ENCODE measurements around the gene GRAMD1B.

GRAMD1B gene

DNA sequence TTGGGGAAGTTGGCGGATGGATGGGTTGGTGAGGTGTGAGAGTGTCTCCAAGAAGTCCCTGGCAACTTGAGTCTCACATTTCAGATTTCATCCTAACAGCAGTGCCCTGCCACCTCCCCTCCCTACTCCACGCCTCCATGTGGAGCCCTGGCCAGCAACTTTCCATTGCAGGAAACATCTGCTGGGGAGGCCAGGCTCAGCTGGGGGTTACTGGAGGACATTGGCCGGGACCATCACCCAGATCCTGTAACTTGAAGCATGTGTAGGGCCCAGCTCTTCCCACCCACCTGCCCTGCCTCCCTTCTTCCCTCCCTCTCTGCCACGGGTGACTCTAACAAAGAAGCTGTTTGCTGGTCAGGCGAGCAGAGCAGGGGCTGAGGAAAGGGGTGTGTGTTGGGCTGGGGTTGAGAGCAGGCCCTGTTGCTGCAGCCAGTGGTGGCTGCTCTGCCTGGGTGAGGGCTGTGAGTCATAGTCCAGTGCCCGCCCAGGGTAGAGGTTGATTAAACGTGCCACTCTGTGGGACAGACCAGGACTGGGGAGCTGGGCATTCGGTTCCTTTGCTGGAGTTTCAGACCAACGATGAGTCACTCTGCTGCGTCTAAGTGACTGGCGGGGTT, 160.3 kb downstream of the GRAMD1B start:
- no peak for TF ChIP-seq POLR2A (IDR thresholded peaks at IDR 0.05; ENCODE audit: extremely low read depth, insufficient read length)
- TF ChIP-seq, protein P1, sequence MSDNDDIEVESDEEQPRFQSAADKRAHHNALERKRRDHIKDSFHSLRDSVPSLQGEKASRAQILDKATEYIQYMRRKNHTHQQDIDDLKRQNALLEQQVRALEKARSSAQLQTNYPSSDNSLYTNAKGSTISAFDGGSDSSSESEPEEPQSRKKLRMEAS (IDR thresholded peaks at IDR 0.05; ENCODE audit: low read depth, low read length) = no peak
- TF ChIP-seq, protein P2, sequence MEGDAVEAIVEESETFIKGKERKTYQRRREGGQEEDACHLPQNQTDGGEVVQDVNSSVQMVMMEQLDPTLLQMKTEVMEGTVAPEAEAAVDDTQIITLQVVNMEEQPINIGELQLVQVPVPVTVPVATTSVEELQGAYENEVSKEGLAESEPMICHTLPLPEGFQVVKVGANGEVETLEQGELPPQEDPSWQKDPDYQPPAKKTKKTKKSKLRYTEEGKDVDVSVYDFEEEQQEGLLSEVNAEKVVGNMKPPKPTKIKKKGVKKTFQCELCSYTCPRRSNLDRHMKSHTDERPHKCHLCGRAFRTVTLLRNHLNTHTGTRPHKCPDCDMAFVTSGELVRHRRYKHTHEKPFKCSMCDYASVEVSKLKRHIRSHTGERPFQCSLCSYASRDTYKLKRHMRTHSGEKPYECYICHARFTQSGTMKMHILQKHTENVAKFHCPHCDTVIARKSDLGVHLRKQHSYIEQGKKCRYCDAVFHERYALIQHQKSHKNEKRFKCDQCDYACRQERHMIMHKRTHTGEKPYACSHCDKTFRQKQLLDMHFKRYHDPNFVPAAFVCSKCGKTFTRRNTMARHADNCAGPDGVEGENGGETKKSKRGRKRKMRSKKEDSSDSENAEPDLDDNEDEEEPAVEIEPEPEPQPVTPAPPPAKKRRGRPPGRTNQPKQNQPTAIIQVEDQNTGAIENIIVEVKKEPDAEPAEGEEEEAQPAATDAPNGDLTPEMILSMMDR (IDR thresholded peaks at IDR 0.05; ENCODE audit: low read depth, low read length) = no peak
- no peak for TF ChIP-seq MYC (IDR thresholded peaks at IDR 0.05; ENCODE audit: low read depth, low read length)
- H3K4me3 ChIP-seq (ENCODE audit: low read depth, low read length) = no peak overlapping the region
- no peak for DNase-seq (ENCODE audit: low read depth)

- TF ChIP-seq POLR2A (IDR thresholded peaks at IDR 0.05; ENCODE audit: extremely low read depth, insufficient read length) (no peak), MYC (IDR thresholded peaks at IDR 0.05; ENCODE audit: low read depth, low read length) (no peak)
- TF ChIP-seq, protein P2 (IDR thresholded peaks at IDR 0.05; ENCODE audit: low read depth, low read length) = no peak
- TF ChIP-seq, protein P1 (IDR thresholded peaks at IDR 0.05; ENCODE audit: low read depth, low read length) = no peak
These were observed 163.5 kb downstream of the GRAMD1B start for GRCh38 chr11:123593570-123593969.

DNA sequence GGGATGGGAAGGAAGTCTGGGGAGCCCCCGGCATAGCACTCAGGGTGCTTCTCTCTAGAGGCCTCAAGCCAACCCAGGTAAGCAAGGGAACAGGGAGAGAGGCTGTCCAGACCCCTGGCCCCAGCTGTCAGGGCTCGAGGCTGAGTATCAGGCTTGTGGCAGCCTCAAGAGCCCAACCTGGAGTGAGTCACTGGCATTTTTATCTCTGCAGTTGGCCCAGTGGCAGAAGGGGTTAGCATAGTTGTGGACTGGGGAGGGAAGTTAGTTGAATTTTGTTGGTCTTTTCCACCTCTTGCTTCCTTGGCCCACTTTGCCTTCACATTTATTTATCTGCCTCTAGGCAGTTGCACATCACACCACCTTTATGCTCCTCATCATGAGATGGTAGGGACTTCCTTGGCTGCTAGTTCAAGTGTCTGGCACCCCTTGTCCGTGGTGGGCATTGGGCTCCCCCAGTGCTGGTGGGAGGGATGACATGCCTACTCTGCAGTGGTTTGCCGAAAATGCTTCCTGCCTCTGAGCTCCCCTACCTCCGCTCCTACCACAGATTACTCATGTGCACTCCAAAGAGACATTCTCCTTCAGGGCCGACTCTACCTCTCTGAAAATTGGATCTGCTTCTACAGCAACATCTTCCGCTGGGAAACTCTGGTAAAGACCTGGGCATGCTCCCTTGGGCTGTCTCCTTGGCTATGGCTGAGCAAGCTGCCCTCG, 164.3 kb downstream of the GRAMD1B start:
- TF ChIP-seq, protein P2 (IDR thresholded peaks at IDR 0.05; ENCODE audit: low read depth, low read length) = no peak
- TF ChIP-seq POLR2A (IDR thresholded peaks at IDR 0.05; ENCODE audit: extremely low read depth, insufficient read length) (no peak), MYC (IDR thresholded peaks at IDR 0.05; ENCODE audit: low read depth, low read length) (no peak)
- TF ChIP-seq, protein P1 (IDR thresholded peaks at IDR 0.05; ENCODE audit: low read depth, low read length) = no peak
- H3K4me3 ChIP-seq (ENCODE audit: low read depth, low read length) = no peak overlapping the region
- no peak for DNase-seq (ENCODE audit: low read depth)

More at GRCh38 chr11:123593570-123593969, 163.5 kb downstream of the GRAMD1B start:
- no peak for DNase-seq (ENCODE audit: low read depth)
- H3K4me3 ChIP-seq (ENCODE audit: low read depth, low read length) = no peak overlapping the region

DNA sequence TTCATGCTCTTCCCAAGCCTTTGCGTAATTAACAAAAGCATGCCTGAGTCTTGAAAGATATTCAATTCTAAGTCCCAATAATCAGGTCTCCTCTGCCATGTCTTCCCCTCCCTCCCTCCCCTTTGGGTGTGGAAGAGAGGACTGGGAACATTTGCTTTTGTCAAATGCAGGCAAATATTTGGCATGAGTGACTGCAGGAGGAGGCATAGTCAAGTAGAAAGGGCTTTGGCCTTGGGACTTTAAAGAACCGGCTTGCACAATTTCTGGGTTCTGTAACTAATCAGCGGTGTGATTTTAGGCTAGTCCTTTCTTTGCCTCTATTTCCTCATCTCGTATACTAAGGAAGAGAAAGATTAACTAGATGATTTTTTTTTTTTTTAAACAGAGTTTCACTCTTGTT, 164.9 kb downstream of the GRAMD1B start:
- DNase-seq (ENCODE audit: low read depth) = no peak
- TF ChIP-seq, protein P2 (IDR thresholded peaks at IDR 0.05; ENCODE audit: low read depth, low read length) = no peak
- TF ChIP-seq POLR2A (IDR thresholded peaks at IDR 0.05; ENCODE audit: extremely low read depth, insufficient read length) (no peak), MYC (IDR thresholded peaks at IDR 0.05; ENCODE audit: low read depth, low read length) (no peak)
- TF ChIP-seq, protein P1 (IDR thresholded peaks at IDR 0.05; ENCODE audit: low read depth, low read length) = no peak
- no peak overlapping the region for H3K4me3 ChIP-seq (ENCODE audit: low read depth, low read length)

DNA sequence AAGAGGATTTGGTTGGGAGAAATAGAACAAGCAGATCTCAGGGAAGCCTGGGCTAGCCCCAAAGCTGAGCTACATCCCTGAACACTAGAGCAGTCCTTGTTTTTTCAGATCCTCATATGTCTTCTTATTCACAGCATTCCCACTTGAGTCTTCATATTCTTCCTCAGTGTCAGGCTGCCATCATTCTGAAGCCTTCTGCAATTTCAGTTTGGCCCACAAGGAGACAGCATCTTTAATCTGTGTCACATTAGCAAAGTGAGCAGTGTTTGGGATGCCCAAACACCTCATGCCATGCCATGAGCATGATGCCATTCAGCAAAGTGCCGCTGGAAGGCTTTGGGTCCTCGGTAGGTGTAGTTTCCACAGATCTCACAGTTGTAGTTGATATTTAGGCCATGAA, 167.8 kb downstream of the GRAMD1B start:
- DNase-seq (ENCODE audit: low read depth) = no peak
- no peak overlapping the region for H3K4me3 ChIP-seq (ENCODE audit: low read depth, low read length)
- no peak for TF ChIP-seq POLR2A (IDR thresholded peaks at IDR 0.05; ENCODE audit: extremely low read depth, insufficient read length)
- TF ChIP-seq MYC (IDR thresholded peaks at IDR 0.05; ENCODE audit: low read depth, low read length) = no peak
- TF ChIP-seq, protein P1 (IDR thresholded peaks at IDR 0.05; ENCODE audit: low read depth, low read length) = no peak

GRCh38 chr11:123601136-123601535, 171.1 kb downstream of the GRAMD1B start:
- no peak for DNase-seq (ENCODE audit: low read depth)
- no peak overlapping the region for H3K4me3 ChIP-seq (ENCODE audit: low read depth, low read length)
- TF ChIP-seq, protein P2 (IDR thresholded peaks at IDR 0.05; ENCODE audit: low read depth, low read length) = no peak
